MM.1S (cell line): ENCODE results near the gene PLIN4.

Experiments used
- EZH2 ChIP-seq: fragments of 300-600 bp; sonication (generic); optimal IDR thresholded peaks from 2 replicates; pipeline ENCODE3; 2017; ENCODE audit warnings: low read depth, mild to moderate bottlenecking, antibody characterized with exemption, low read length, mixed read lengths
- TF ChIP-seq, protein P1 (sequence below): fragments of 300-600 bp; sonication (generic); IDR thresholded peaks from 2 replicates; pipeline ENCODE4 v1.5.1; 2016; ENCODE audit warnings: antibody characterized with exemption, low read length, mixed read lengths

DNA sequence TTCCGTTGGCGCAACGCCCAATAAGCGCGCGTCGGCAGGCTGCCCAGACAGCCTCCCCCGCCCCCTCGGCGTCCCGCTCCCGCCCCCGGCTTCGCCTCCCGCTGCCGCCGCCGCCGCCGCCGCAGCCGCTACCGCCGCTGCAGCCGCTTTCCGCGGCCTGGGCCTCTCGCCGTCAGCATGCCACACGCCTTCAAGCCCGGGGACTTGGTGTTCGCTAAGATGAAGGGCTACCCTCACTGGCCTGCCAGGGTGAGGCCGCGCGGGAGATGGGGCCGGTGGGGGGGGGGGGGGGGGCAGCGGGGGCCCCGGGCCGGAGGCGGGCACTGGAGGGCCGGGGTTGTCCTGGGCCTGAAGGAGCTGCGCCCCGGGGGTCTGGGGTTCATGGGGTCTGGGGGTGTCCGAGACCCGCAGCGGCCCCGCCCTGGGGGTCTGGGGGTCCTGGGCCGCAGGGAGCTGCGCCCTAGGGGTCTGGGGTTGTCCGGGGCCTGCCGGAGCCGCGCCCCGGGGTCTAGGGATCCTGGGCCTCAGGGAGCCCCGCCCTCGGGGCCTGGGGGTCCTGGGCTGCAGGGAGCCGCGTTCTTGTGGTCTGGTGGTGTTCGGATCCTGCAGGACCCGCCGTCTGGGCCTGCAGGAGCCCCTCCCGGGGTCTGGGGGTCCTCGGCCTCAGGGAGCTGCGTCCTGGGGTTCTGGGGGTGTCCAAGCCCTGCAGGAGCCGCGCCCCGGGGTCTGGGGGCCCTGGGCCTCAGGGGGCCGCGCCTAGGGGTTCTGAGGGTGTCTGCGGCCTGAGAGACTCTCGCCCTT, 45.9 kb downstream of the PLIN4 start, which contains the start of gene HDGFL2:
- TF ChIP-seq, protein P1, sequence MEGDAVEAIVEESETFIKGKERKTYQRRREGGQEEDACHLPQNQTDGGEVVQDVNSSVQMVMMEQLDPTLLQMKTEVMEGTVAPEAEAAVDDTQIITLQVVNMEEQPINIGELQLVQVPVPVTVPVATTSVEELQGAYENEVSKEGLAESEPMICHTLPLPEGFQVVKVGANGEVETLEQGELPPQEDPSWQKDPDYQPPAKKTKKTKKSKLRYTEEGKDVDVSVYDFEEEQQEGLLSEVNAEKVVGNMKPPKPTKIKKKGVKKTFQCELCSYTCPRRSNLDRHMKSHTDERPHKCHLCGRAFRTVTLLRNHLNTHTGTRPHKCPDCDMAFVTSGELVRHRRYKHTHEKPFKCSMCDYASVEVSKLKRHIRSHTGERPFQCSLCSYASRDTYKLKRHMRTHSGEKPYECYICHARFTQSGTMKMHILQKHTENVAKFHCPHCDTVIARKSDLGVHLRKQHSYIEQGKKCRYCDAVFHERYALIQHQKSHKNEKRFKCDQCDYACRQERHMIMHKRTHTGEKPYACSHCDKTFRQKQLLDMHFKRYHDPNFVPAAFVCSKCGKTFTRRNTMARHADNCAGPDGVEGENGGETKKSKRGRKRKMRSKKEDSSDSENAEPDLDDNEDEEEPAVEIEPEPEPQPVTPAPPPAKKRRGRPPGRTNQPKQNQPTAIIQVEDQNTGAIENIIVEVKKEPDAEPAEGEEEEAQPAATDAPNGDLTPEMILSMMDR, result no peak
- TF ChIP-seq EZH2, result no peak
